HepG2 (cell line): Measurements from ENCODE around the gene NNMT.

Source experiments
- CTCF ChIP-seq: sonication (generic); formaldehyde crosslinking; IDR thresholded peaks from 2 replicates; pipeline ENCODE4 v1.5.0; 2020; ENCODE audit warnings: mild to moderate bottlenecking, missing genetic modification reagents, moderate library complexity
- RAD21 ChIP-seq: fragments of 450-650 bp; formaldehyde crosslinking; IDR thresholded peaks from 2 replicates; pipeline ENCODE4 v1.5.0; 2020; ENCODE audit warnings: mild to moderate bottlenecking
- USF2 ChIP-seq, 2 experiments: sonication (generic) in 1 of 2; formaldehyde crosslinking in 1 of 2; IDR thresholded peaks; 2 replicates each; pipeline versions ENCODE4 v1.5.1 to v1.6.1; 2011 to 2020; ENCODE audit warnings: borderline replicate concordance in 1 of 2, low read depth in 1 of 2, low read length in 1 of 2, mild to moderate bottlenecking in 1 of 2, missing genetic modification reagents in 1 of 2, moderate library complexity in 1 of 2
- ZNF274 ChIP-seq: sonication (generic); formaldehyde crosslinking; IDR thresholded peaks from 2 replicates; pipeline ENCODE4 v1.5.1; 2020; ENCODE audit warnings: mild to moderate bottlenecking, missing genetic modification reagents

DNA sequence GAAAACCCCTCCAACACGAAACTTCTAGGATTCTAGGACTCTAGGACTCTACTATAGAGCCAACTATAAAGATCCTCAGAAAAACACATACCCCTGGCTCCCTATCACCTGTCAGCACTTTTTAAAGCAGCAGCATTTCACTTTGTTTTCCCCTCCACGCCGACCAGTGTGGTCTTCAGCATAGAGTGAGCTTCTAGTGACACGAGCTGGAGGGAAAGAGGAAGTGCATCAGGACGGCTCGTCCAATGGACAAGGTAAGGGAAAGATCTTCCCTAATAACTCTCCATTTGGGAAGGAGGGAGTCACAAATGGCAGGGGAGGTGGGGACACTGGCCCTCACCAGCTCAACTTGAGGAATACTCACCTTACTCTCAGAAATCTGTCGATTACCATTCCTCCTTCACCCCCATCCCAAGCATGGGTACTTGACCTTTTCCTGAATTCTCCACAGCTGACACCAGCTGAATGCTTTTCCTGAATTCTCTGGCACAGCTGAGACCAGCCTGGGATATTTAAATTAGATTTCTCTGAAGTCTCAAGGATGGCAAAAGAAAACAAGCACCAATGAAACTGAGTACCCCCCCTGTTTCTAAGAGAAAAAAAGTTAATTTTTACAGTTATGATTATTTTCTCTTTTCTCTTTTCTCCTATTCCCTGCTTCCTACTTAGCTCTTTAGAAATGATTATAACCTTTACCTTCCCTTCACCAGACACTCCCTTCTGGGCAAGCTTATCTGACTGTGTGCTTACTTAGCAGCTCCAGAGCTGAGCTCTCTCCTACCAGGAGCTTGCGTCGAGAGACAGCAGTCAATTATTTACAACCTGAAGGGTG, 33.3 kb upstream of the NNMT start:
- TF ChIP-seq ZNF274 (CRISPR knock-in tag) (no peak), CTCF (CRISPR knock-in tag) (peak; percentile 79), RAD21 (CRISPR knock-in tag) (peak; percentile 65), USF2 (IDR thresholded peaks at IDR 0.05; ENCODE audit: low read depth, low read length) (no peak), USF2 (CRISPR knock-in tag; IDR thresholded peaks at IDR 0.05; ENCODE audit: borderline replicate concordance) (no peak)
